IMR-90 (cell line): ENCODE measurements around the gene COL4A2. TPM values are rescaled to one million over a fixed set of nuclear protein-coding genes. Genes with fewer than 3 reads are reported as not detected.

Experiments
- ATAC-seq: fragments of 200-7000 bp; cut with Tn5 transposase; 2 replicates; pipeline ENCODE4 v1.9.1; 2020; ENCODE audit warnings: low read depth, mild to moderate bottlenecking, moderate library complexity
- BruUV-seq: library from RNA; stranded (reverse); fragments of 400-500 nt; replicated peaks from 2 replicates; lab custom pipeline; 2021; lab: Mats Ljungman, UMichigan
- CTCF ChIA-PET: fragments of 300-600 bp; formaldehyde crosslinking; extraction: SDS; loops from one replicate; lab custom pipeline; 2021; ENCODE audit warnings: antibody characterized with exemption; lab: Yijun Ruan, JAX
- POLR2A ChIA-PET: fragments of 300-600 bp; sonication (Branson Sonifier 250); formaldehyde crosslinking; loops from one replicate; lab custom pipeline; 2022; ENCODE audit warnings: antibody characterized with exemption; ENCODE audit not compliant: unreplicated experiment; lab: Charles Lee
- DNase-seq: peaks from one replicate; pipeline ENCODE4 v3.0.0; 2013
- H2AFZ ChIP-seq: replicated peaks from 2 replicates; pipeline ENCODE3; 2013; ENCODE audit warnings: low read length, mild to moderate bottlenecking; ENCODE audit not compliant: poor library complexity
- H2AK5ac ChIP-seq: 2 replicates; pipeline ENCODE4 v1.6.1; 2013; ENCODE audit warnings: low read depth, low read length, inconsistent platforms
- H2AK9ac ChIP-seq: replicated peaks from 2 replicates; pipeline ENCODE3; 2013; ENCODE audit warnings: mild to moderate bottlenecking, low read depth, low read length, moderate library complexity; ENCODE audit not compliant: poor library complexity
- H2BK120ac ChIP-seq: 2 replicates; pipeline ENCODE4 v1.6.1; 2013; ENCODE audit warnings: low read depth, low read length, inconsistent platforms
- H2BK15ac ChIP-seq: 3 replicates; pipeline ENCODE4 v1.6.1; 2013; ENCODE audit warnings: low read depth, low read length, inconsistent platforms
- H2BK20ac ChIP-seq: 2 replicates; pipeline ENCODE4 v1.6.1; 2013; ENCODE audit warnings: low read depth, mild to moderate bottlenecking, inconsistent platforms, low read length, moderate library complexity
- H2BK5ac ChIP-seq: 2 replicates; pipeline ENCODE4 v1.6.1; 2013; ENCODE audit warnings: mild to moderate bottlenecking, low read depth, low read length, inconsistent platforms; ENCODE audit not compliant: poor library complexity, severe bottlenecking
- H3K14ac ChIP-seq: replicated peaks from 2 replicates; pipeline ENCODE4 v1.6.1; 2013; ENCODE audit warnings: low read depth, low read length, inconsistent platforms
- H3K18ac ChIP-seq: 2 replicates; pipeline ENCODE4 v1.6.1; 2013; ENCODE audit warnings: low read depth, low read length, control low read depth
- H3K23ac ChIP-seq: 2 replicates; pipeline ENCODE4 v1.6.1; 2013; ENCODE audit warnings: low read depth, low read length, inconsistent platforms
- H3K27ac ChIP-seq: 2 replicates; pipeline ENCODE4 v1.5.1; 2013; ENCODE audit warnings: mild to moderate bottlenecking, control low read depth, low read length; ENCODE audit not compliant: insufficient read depth
- H3K27me3 ChIP-seq: 2 replicates; pipeline ENCODE4 v1.6.1; 2013; ENCODE audit warnings: low read length; ENCODE audit not compliant: control insufficient read depth, insufficient read depth
- H3K36me3 ChIP-seq: 2 replicates; pipeline ENCODE4 v1.6.1; 2013; ENCODE audit warnings: low read length, mixed read lengths; ENCODE audit not compliant: control insufficient read depth, insufficient read depth
- H3K4ac ChIP-seq: 2 replicates; pipeline ENCODE4 v1.6.1; 2013; ENCODE audit warnings: low read depth, low read length, inconsistent platforms
- H3K4me1 ChIP-seq: 2 replicates; pipeline ENCODE4 v1.6.1; 2013; ENCODE audit warnings: low read length, mixed read lengths; ENCODE audit not compliant: control insufficient read depth, insufficient read depth
- H3K4me2 ChIP-seq: 2 replicates; pipeline ENCODE4 v1.6.1; 2013; ENCODE audit warnings: low read depth, mild to moderate bottlenecking, control low read depth, low read length, moderate library complexity
- H3K4me3 ChIP-seq: 2 replicates; pipeline ENCODE4 v1.5.1; 2013; ENCODE audit warnings: low read depth, mild to moderate bottlenecking, control low read depth, low read length, moderate library complexity; ENCODE audit not compliant: insufficient read depth
- H3K56ac ChIP-seq: 2 replicates; pipeline ENCODE4 v1.6.1; 2013; ENCODE audit warnings: low read length, inconsistent platforms; ENCODE audit not compliant: insufficient read depth; ENCODE audit errors: extremely low read depth
- H3K79me1 ChIP-seq, 2 experiments: 2 replicates each; pipeline ENCODE4 v1.6.1; 2013; ENCODE audit warnings: low read length in 2 of 2, inconsistent platforms in 1 of 2, low read depth in 1 of 2
- H3K9ac ChIP-seq: 2 replicates; pipeline ENCODE4 v1.6.1; 2013; ENCODE audit warnings: low read depth, low read length, control low read depth
- H3K9me1 ChIP-seq: 2 replicates; pipeline ENCODE4 v1.6.1; 2013; ENCODE audit warnings: low read length, inconsistent platforms; ENCODE audit not compliant: insufficient read depth
- H3K9me3 ChIP-seq: 2 replicates; pipeline ENCODE4 v1.6.1; 2013; ENCODE audit warnings: low read length; ENCODE audit not compliant: control insufficient read depth, insufficient read depth
- H4K20me1 ChIP-seq: 2 replicates; pipeline ENCODE4 v1.6.1; 2013; ENCODE audit warnings: low read length, inconsistent platforms; ENCODE audit not compliant: insufficient read depth
- H4K5ac ChIP-seq: 2 replicates; pipeline ENCODE4 v1.6.1; 2013; ENCODE audit warnings: mild to moderate bottlenecking, low read depth, low read length, control low read depth
- H4K8ac ChIP-seq, 2 experiments: 2 replicates each; pipeline ENCODE4 v1.6.1; 2013; ENCODE audit warnings: low read depth in 2 of 2, low read length in 2 of 2, control low read depth in 1 of 2, inconsistent platforms in 1 of 2
- H4K91ac ChIP-seq: 2 replicates; pipeline ENCODE4 v1.6.1; 2013; ENCODE audit warnings: low read depth, low read length, inconsistent platforms; ENCODE audit not compliant: insufficient read depth
- CEBPB ChIP-seq: IDR thresholded peaks from 2 replicates; pipeline ENCODE4 v1.6.1; 2012; ENCODE audit warnings: low read depth, low read length, improper control_type of control experiment
- CHD1 ChIP-seq: IDR thresholded peaks from 2 replicates; pipeline ENCODE4 v1.6.1; 2012; ENCODE audit warnings: low read depth, low read length, improper control_type of control experiment
- CTCF ChIP-seq: conservative IDR thresholded peaks from 2 replicates; pipeline ENCODE4 v1.5.1; 2012; ENCODE audit warnings: mild to moderate bottlenecking, low read depth, low read length, improper control_type of control experiment
- FOS ChIP-seq: fragments of 150-350 bp; IDR thresholded peaks from 2 replicates; pipeline ENCODE4 v1.6.1; 2016; ENCODE audit warnings: low read depth, low read length
- MXI1 ChIP-seq: IDR thresholded peaks from 2 replicates; pipeline ENCODE4 v1.6.1; 2012; ENCODE audit warnings: low read depth, mild to moderate bottlenecking, low read length, moderate library complexity, borderline replicate concordance
- NFE2L2 ChIP-seq: fragments of 150-350 bp; IDR thresholded peaks from 2 replicates; pipeline ENCODE4 v1.6.1; 2016; ENCODE audit warnings: low read depth, mild to moderate bottlenecking, low read length
- POLR2A ChIP-seq: IDR thresholded peaks from 2 replicates; pipeline ENCODE4 v1.6.1; 2012; ENCODE audit warnings: mild to moderate bottlenecking, low read depth, low read length
- RAD21 ChIP-seq: IDR thresholded peaks from 2 replicates; pipeline ENCODE4 v1.6.1; 2012; ENCODE audit warnings: low read length, improper control_type of control experiment
- RCOR1 ChIP-seq: IDR thresholded peaks from 2 replicates; pipeline ENCODE4 v1.6.1; 2012; ENCODE audit warnings: mild to moderate bottlenecking, low read length, improper control_type of control experiment; ENCODE audit not compliant: insufficient replicate concordance
- SMC3 ChIP-seq: fragments of 150-350 bp; IDR thresholded peaks from 2 replicates; pipeline ENCODE4 v1.6.1; 2016; ENCODE audit warnings: low read depth, mild to moderate bottlenecking, antibody characterized with exemption, low read length, moderate library complexity
- USF2 ChIP-seq: fragments of 150-350 bp; IDR thresholded peaks from 2 replicates; pipeline ENCODE4 v1.6.1; 2017; ENCODE audit warnings: mild to moderate bottlenecking, antibody characterized with exemption, low read length, low read depth
- WGBS, 2 experiments: methylation state at CpG; one replicate each; pipeline versions ENCODE4 v1.1.5 to v1.1.7; 2013; ENCODE audit warnings: missing lambda C conversion rate in 2 of 2; ENCODE audit not compliant: insufficient read length in 1 of 2; ENCODE audit errors: extremely low coverage in 2 of 2; 5-methylcytosine and 5-hydroxymethylcytosine counted together
- dilution Hi-C: fragments of 300-500 bp; cut with HindIII; formaldehyde crosslinking; loops from one replicate; pipeline ENCODE4 v1.14.3; 2018; ENCODE audit warnings: low sequenced_read_pairs; ENCODE audit not compliant: unreplicated experiment
- in situ Hi-C: fragments of 300-500 bp; cut with MboI; formaldehyde crosslinking; loops from 3 replicates; pipeline ENCODE4 v1.14.3; 2019; ENCODE audit warnings: low sequenced_read_pairs, inconsistent platforms, mixed read lengths
- intact Hi-C: fragments of 100-400 bp; cut with micrococcal nuclease; formaldehyde crosslinking; loops from 2 replicates; pipeline ENCODE4 v1.10.0; 2022
- polyA plus RNA-seq, 3 experiments: library from polyadenylated mRNA; depleted of rRNA; stranded (reverse); fragments of >200 nt; gene quantifications; 2 replicates each; pipeline ENCODE4 v1.2.3, GENCODE V29; 2012; ENCODE audit warnings: low replicate concordance in 1 of 3
- total RNA-seq: library from RNA; depleted of rRNA; stranded (reverse); fragments of >200 nt; gene quantifications from 2 replicates; pipeline ENCODE4 v1.2.3, GENCODE V29; 2012

The COL4A2 gene
- total and polyA plus RNA-seq, 2 of the 4 experiments (the other 2 are of a cell fraction) = 90.7 to 457 TPM

- Histone ChIP-seq H3K27me3 (no peaks in the 10 kb centered on the region), H3K18ac (no peak overlapping the region), H2BK20ac (no peak overlapping the region), H2AFZ (no peak overlapping the region), H4K8ac (no peak overlapping the region), H3K27ac (no peak overlapping the region), H2BK15ac (no peak overlapping the region), H3K9ac (no peak overlapping the region), H3K4ac (no peak overlapping the region), H4K20me1 (no peaks in the 10 kb centered on the region), H3K36me3 (peaks cover 68% of the 10 kb centered on the region), H2AK5ac (no peak overlapping the region), H3K4me3 (no peak overlapping the region), H3K9me3 (no peaks in the 10 kb centered on the region), H2BK120ac (no peak overlapping the region), H4K91ac (no peak overlapping the region), H3K4me2 (no peak overlapping the region), H2BK5ac (no peak overlapping the region), H3K23ac (no peak overlapping the region), H4K5ac (no peak overlapping the region), H3K14ac (no peak overlapping the region), H3K56ac (no peak overlapping the region), H2AK9ac (no peak overlapping the region), H3K9me1 (peaks cover 21% of the 10 kb centered on the region), H3K4me1 (no peaks in the 10 kb centered on the region), H3K79me1 (peaks cover 6 to 27% of the 10 kb centered on the region in 2 experiments; a peak in 3 of 4 replicates)
- no TSS peak for BruUV-seq
- ATAC-seq = no peak
- TF ChIP-seq CEBPB = no peak
- no peak for TF ChIP-seq RCOR1
- TF ChIP-seq MXI1 = no peak
- TF ChIP-seq POLR2A = no peak
- TF ChIP-seq CHD1 = no peak
- no peak for TF ChIP-seq CTCF
- no peak for TF ChIP-seq SMC3
- no peak for TF ChIP-seq FOS
- TF ChIP-seq NFE2L2 = no peak
- TF ChIP-seq USF2 = no peak
- TF ChIP-seq RAD21 = no peak
- in situ Hi-C loops = loop anchor here (10.0 kb wide), 1 partner anchor 218 kb away; no protein-coding TSS in a partner anchor
- ChIA-PET CTCF (no interaction called here), POLR2A (no interaction called here)
- DNase-seq = no peak
- WGBS, 2 experiments = no CpG with 5 or more reads among the region's 3 CpGs
- dilution Hi-C loops = no loop called here
- intact Hi-C loops = no loop called here
Observed at GRCh38 chr13:110432522-110432921, 125.4 kb downstream of the COL4A2 start.
